T-helper 9 cell (primary cell): ENCODE measurements around the gene CAMKK2.
"Not testable (repeated sequence)": the region's sequence is repeated elsewhere in the genome, so short reads cannot be mapped to it uniquely, and the experiment has no call there.

ENCODE experiments used
- DNase-seq: peaks from one replicate; pipeline ENCODE4 v3.0.0-alpha.2; 2020
- total RNA-seq, 2 donors: gene quantifications; one replicate each; lab custom pipeline; 2026; lab: John Stamatoyannopoulos, UW

The CAMKK2 gene
- 8.2 to 31.5 reads per million in 2 donors for total RNA-seq

DNA sequence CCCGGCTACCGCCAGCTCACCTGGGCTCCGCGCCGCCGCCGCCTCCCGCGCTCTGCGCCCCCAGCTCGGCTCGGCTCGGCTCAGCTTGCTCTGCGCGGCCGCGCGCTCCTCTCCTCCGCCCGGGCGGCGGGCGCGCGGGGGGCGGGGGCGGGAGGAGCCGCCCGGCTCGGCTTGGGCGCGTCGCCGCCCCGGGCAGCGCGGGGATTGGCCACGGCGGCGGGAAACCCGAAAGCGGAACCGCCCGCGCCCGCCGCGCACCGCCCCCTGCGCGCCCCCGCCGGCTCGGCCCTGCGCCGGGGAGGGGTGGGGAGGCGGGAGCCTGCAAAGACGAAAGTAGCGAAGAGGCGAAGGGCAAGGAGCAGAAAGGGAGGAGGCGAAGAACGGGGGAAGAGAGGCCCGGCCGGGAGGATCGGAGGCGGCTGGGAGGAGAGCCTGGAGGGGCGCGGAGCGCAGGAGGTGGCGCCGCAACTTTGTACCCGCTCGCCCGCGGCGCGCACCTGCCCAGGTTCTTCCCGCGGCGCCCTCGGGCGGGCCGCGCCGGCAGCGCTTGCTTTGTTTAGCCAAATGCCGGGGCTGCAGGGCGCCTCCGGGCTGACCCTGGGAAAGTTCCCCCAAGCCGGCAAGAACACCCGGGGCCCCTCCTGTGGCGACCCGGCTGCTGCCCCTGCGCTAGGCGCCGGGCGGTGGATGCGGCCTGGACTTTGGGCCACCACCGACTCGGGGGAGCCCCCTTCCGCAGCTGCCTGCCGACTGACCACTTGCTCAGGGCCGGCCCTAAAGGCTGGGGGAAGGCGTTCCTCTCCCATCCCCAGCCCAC, at the start of gene CAMKK2:
TSS of gene CAMKK2 (minus strand) at position 92 of the 817 bp plus-strand sequence. CDS start 22,183 bp downstream, outside the sequence.
- peak; percentile 75 for DNase-seq

DNA sequence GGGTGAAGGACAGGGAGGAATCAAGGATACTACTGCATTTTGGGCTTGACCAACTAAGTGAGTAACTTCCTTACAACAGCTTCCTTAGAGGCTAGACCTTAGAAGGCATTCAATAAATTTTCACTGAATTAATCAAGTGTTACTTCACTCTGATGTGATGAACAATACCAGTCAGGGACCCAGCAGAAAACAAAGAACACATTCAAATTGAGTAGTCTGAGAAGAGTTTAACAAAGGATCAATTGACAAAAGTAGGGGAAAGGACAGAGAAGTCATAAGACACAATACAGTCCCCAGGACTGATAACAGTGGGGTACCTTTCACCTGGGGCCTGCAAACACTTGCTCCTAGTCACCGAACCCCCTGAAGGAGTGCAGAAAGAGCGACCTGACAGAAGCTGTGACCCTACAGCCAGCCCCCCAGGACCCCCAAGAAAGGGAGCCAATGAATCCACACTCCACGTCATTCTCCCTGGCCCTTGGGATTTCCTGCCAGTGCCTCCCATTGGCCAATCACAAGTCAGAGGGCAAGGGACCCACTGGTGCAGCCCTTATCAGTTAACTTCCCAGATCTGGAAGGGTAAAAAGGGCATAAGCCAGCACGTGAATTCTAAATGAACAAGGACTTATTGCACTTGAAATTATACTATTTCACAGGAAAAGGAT, 48.8 kb upstream of the CAMKK2 start:
- DNase-seq: no peak

DNA sequence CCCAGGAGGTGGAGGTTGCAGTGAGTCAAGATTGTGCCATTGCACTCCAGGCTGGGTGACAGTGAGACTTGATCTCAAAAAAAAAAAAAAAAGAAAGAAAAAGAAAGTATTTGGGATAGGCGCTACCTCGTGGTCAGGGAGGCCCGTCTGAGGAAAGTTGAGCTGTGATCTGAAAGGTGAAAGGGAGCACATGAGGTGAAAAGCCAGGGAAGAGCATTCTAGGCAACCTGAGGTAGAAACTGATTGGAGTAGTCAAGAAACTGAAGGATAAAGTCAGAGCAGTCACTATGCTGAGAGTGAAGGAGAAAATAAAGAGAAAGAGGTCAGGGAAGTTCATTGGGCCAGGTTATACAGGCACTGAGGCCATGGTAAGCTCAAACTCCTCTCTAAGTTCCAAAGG, 48.0 kb upstream of the CAMKK2 start:
- no peak for DNase-seq

DNA sequence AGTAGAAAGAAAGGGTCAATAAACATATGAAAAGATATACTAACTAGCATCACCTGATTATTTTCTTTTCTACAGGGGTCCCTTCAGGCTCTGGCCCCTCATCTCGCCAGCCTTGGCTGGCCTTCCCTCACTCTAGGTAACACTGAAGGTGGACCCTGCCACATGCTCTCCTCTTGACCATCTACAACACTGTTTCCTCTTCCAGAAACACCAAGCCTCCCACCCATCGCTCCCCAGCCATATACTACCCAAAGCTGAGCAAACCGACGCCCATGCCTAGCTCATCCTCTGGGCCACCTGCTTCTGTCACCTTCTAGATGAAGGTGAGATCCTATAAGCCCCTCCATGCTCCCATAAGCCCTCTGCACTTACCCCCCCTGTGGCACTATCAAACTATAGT, 40.9 kb upstream of the CAMKK2 start:
- no peak for DNase-seq

DNA sequence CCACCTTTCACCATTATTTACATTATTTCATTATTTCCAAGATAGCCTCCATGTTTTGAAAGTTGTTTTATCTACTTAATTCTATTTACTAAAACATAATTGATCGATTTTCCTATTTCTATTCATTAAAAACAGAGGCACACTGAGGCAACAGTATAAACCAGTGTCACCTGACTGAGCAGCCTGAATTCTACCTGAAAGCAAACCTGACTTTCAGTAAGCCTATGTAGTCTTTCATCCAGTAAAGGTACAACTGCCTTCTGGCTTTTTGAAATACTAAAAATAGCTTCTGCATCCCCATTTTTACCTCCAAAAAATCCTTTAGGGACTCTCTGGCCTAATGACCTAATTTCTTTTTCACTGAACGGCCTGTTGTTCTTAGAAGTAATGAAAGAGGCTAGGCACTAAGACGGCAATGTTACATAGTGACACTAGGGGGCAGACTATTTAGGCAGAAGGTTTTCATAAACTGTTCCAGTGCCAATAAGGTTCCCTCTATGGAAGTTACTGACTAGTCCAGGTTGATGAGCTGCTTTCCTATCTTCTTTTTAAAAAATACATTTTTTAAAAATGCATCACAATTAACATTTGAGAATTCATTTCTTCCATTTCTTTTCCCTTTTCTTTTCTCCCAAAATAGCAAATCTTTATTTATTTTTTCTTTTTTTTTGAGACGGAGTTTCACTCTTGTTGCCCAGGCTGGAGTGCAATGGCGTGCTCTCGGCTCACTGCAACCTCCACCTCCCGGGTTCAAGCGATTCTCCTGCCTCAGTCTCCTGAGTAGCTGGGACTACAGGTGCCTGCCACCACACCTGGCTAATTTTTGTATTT, 38.2 kb upstream of the CAMKK2 start:
- no peak for DNase-seq

DNA sequence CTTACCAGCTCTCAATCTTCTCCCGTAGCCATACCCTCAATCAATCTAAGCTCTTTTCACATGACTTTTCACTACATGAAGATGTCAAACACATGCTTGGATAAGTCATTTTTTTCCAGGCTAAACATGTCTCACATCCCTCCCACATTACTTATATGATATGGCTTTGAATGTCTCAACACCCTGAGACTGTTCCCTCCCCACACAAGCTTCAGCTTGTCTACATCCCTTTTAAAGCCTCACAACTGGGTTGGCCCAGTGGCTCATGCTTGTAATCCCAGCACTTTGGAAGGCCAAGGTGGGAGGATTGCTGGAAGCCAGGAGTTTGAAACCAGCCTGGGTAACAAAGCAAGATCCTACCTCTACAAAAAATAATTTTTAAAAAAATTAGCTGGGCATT, 37.2 kb upstream of the CAMKK2 start:
- DNase-seq: no peak

DNA sequence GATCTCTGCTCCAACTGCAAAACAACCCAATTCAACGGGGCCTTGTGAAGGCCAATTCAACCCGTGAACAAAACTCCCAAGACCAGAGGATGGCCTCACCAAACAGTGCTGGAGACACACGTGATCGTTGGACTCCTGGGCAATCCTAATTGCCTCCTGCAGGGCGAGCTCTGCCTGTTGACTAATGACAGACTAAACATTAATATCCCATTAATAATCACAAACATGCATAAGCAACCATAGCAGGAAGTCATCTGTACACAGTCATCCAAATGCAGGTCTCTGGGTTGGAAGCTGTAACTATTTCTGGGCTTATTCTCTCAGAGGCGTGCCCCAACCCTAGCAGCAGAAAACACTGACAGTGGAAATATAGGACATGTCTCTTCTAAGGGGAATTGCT, 34.7 kb upstream of the CAMKK2 start:
- no peak for DNase-seq

DNA sequence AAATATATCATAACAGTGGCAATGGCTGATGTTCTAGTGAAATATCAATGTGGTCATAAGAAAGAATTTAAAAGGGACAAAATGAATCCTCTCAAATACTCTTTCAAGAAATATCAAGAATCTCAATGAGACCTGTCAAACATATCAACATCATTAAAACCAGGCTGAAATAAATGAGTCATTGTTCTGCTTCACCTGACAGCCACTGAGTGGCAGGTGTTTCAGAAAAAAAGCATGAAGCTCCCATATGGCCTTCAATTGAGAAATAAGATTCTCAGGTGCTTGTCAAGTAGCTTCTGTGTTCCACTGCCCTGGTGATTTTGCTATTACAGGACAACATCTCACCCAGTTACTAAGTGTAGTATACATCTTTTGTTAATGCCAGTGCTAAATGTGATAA, 34.2 kb upstream of the CAMKK2 start:
- no peak for DNase-seq

DNA sequence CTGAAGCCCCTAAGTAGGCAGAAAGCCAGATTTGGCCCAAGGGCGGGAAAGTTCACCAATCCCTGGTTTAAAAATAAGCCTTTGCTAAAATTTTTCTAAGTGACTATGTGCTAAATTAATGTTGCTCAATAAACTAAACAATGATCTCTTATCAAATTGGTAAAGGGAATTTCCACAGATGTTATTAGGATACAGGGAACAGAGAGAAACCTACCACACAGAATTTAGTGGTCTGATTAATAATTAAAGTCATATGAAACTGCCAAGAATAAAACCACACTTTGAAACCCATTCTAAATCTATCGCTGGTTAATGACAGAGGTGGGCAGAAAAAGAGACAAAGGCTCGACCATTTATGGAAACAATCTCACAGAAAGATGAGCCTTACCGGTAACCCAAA, 33.7 kb upstream of the CAMKK2 start:
- no peak for DNase-seq

DNA sequence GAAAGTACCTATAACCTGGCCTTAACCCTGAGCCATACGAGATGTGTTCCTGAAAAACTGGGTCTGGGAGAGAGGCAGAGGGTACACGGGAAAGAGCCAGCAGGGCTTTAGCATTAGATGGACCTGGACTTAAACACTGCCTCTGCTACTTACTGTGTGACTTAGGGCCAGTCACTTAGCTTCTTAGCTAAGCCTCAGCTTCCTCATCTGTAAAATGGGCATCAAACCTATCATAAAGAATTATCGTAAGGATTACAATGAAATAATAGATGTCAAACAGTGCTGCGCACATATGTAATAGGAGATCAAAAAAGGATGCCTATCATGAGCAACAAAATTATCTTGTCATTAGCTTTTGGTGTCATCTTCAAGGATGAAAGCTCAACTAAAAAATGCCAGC, 32.1 kb upstream of the CAMKK2 start:
- no peak for DNase-seq

DNA sequence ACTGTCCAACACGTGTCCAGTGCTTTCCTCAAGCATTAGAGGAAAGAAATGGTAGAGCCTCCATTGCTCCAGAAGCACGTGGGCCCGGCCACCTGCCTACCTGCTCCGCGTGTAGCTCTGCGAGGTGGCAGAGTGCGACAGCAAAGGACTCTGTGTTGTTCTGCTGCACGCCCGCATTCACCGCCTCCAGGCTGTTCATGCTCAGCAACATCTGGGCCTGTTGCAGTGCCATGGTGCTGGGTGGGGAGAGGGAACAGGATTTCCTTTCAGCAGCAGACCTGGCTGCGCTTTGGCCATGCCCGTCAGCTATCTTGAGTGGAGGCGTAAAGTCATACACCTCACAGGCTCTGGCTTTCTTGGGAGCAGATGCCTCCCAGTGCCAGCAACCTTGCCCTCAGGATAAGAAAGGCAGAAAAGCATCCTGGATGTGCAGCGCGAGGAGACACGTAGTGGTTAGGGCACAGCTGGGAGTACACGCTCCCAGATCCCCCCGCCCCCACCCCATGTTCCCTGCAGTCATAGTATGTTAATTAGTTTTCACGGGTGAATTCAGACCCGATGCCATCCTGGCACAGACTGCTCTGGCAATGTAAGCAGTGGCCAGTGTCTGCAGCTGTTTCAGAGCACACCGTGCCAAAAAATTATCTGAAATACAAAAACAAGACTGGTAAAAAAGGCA, 30.6 kb upstream of the CAMKK2 start:
- DNase-seq: no peak

DNA sequence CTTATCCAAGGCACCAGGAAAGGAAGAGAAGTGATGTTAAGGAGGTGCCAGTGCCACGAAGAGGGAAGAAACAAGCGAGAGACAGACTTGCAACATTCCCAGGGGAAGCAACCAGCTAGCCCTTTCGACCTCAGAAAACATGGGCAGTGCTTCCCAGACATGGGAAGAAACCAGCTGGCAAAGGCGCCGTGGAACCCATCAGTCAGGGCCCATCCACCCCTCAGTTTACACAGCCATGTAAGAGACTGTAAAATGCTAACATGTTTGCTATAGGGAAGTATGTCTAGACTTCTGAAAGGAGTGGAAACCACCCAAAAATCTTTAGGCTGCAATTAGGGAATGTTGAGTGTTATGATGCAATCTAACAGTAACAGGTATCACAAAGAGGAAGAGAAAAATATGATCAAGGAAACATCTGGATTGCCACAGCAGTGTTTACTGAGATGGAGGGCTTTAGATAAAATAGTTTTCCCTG, 29.4 kb upstream of the CAMKK2 start:
- no peak for DNase-seq

DNA sequence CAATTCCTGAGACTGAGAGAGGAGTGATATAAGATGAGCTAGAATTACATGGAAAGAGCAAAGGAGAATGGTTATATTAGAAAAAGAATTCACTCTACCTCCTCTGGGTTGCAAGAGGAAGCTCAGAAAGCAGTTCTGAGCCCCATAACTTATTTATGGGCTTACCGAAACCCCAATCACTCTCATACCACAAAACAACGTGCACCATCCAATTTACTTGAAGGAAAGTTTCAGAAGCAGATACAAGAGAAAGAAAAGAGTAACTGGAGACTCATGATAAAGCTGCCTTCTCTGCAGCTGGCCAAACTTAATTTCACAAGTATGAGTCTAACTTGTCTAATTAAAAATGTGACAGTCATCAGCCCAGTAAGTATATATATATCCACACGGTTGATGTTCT, 27.4 kb upstream of the CAMKK2 start:
- no peak for DNase-seq

DNA sequence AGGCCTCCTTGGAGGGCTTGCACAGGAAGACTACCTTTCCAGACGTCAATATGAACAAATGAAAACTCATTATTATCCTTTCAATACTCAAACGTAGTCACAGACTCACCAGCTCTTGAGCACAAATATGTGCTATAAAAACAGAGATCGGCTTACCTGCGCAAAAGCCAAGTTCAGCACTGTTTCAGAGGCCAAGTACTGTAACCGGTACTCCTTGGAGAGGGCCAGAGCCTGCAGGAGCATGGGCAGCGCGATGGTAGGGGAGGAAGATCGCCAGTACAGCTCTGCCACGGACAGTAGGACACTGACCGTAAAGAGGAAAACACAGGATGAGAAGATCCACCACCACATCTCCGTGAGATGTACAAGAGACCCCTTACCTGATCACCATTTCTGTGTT, 21.6 kb upstream of the CAMKK2 start:
- no peak for DNase-seq

DNA sequence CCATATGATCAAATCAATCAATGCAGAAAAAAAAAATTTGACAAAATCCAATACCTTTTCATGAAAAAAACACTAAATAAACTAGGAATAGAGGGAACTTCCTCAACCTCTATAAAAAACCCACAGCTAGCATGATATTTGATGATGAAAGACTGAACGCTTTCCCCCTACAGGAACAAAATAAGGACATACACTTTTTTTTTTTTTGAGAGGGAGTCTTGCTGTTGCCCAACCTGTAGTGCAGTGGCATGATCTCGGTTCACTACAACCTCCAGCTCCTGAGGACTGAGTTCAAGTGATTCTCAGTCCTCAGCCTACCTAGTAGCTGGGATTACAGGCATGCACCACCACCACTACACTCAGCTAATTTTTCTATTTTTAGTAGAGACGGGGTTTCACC, 17.9 kb upstream of the CAMKK2 start:
- DNase-seq: no peak

DNA sequence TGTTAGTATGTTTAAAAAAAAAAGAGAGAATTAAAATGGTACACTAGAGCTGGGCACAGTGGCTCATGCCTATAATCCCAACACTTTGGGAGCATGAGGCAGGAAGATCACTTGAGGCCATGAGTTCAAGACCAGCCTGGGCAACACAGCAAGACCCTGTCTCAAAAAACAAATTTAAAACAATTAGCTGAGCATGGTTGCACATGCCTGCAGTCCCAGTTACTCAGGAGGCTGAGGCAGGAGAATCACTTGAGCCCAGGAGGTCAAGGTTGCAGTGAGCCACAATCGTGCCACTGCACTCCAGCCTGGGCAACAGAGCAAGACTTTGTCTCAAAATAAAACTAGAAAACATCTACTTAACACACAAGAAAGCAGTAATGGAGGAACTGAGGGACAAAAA, 13.7 kb upstream of the CAMKK2 start:
- DNase-seq: not testable (repeated sequence)

DNA sequence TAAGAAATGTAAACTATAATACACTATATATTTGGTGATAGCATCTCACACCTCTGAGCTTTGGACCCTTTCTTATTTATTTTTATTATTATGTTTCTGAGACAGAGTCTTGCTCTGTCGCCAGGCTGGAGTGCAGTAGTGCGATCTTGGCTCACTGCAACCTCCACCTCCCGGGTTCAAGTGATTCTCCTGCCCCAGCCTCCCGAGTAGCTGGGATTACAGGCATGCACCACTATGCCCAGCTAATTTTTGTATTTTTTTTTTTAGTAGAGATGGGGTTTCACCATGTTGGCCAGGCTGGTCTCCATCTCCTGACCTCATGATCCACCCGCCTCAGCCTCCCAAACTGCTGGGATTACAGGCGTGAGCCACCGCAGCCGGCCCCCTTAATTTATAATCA, 10.9 kb upstream of the CAMKK2 start:
- not testable (repeated sequence) for DNase-seq

DNA sequence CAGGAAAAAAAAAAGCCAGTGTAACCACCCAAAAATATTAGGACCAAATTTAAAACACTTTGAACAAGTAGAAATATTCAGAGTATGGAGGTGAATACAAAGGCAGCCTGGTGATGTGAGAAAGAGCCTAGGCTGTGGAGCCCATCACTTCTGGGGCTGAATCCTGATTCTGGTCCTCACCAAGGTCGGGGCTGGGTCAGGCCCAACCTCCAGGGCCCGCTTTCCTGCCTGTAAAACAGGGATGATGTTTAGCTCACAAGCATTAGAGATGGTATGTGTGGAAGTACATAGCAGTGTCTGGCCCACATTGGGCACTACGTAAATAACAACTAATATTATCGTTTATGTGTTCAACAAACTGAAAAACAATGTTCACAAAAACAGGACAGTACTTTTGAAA, 7.8 kb upstream of the CAMKK2 start:
- DNase-seq: no peak

DNA sequence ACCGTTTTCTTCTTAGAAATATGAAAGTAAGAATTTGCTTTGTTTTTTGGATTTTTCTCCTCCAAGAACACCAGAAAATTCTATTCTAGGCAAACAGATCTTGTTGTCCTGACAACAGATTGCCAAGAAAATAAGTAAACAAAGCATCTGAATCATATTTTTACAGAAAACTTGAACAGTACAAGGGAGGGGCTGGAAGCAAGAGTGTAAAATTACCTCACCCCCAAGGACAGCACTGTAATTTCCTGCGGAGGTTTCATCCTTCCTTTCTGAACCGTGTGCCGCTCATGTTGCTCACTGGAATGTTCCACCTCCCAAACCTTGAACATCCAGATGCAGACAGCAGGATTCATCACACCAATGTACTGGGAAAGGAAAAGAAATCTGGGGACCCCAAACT, 5.4 kb upstream of the CAMKK2 start:
- DNase-seq: no peak

DNA sequence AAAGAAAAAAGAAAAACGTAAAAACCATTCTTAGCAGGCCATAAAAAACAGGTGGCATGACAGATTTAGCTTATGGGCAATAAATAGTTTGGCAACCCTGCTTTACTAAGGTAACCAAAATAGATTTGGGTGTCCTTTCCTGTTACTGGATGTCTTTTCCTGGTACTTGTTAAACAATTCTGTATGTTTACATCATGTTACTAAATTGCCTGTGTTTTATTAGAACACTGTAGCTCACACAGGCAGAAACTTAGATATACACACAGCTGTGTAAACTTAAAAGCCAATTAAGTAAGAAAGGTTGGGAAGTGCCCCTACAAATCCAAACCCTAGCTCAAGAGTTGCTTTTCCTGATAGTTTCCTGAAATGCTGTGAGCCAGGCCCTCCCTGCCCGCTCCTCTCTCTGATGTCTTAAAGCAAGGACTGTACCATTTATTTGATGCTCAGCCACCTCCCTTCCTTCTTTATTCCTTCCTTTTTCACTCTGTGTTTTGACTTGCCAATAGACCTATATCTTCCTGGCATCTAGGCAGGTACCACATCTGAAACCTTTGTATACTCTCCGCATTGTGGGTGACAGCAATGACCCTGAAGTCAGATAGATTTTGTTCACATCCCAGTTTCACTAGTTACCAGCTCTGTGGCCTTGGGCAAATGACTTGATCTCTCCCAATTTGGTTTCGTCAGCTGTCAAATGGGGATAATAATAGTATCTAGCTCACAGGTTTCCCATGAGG, 3.7 kb upstream of the CAMKK2 start:
- no peak for DNase-seq

DNA sequence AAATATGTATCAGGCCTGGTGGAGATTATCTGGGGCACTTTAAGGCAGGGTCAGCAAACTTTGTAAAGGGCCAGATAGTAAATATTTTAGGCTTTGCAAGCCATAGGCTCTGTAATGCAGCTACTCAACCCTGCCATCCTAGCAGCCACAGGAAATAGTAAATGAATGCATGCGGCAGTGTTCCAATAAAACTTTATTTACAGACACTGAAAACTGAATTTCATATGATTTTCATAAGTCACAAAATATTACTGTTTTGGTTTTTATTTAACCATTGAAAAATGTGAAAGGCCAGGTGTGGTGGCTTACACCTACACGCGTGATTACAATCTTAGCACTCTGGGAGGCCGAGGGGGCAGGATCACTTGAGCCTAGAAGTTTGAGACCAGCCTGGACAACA, 3.2 kb upstream of the CAMKK2 start:
- no peak for DNase-seq

DNA sequence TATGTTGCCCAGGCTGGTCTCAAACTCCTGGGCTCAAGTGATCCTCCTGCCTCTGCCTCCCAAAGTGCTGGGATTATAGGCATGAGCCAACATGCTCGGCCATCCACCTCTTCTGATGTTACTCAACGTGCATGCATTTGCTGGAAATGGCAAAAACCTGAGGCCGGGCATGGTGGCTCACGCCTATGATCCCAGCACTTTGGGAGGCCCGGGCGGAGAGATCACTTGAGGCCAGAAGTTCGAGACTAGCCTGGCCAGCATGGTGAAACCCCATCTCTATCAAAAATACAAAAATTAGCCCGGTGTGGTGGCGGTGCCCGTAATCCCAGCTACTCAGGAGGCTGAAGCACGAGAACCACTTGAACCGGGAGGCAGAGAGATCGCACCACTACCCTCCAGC, 1.9 kb upstream of the CAMKK2 start:
- not testable (repeated sequence) for DNase-seq
